HUES64 (cell line): ENCODE measurements around the gene ABCC3.
"Not testable (repeated sequence)": the region's sequence is repeated elsewhere in the genome, so short reads cannot be mapped to it uniquely, and the experiment has no call there.

Experiments
- H3K27ac ChIP-seq: 2 replicates; pipeline ENCODE4 v1.7.0; 2013; ENCODE audit warnings: low read depth, low read length, inconsistent platforms
- H3K27me3 ChIP-seq: 2 replicates; pipeline ENCODE4 v1.6.1; 2013; ENCODE audit warnings: mild to moderate bottlenecking, low read length; ENCODE audit not compliant: insufficient read depth
- H3K36me3 ChIP-seq: 2 replicates; pipeline ENCODE4 v1.6.1; 2013; ENCODE audit warnings: mild to moderate bottlenecking, low read length; ENCODE audit not compliant: insufficient read depth
- H3K4me1 ChIP-seq: 2 replicates; pipeline ENCODE4 v1.6.1; 2013; ENCODE audit warnings: mild to moderate bottlenecking, low read length, moderate library complexity; ENCODE audit not compliant: insufficient read depth
- H3K4me3 ChIP-seq: 2 replicates; pipeline ENCODE4 v1.5.1; 2013; ENCODE audit warnings: mild to moderate bottlenecking, low read length, moderate library complexity
- H3K9ac ChIP-seq: 2 replicates; pipeline ENCODE4 v1.6.1; 2013; ENCODE audit warnings: mild to moderate bottlenecking, low read depth, low read length
- H3K9me3 ChIP-seq: 2 replicates; pipeline ENCODE4 v1.6.1; 2013; ENCODE audit warnings: low read depth, low read length; ENCODE audit not compliant: insufficient read depth
- WGBS: fragments of 150-250, 120-280 bp; methylation state at CpG from one replicate; pipeline ENCODE4 v1.1.7; 2013; ENCODE audit warnings: missing lambda C conversion rate; 5-methylcytosine and 5-hydroxymethylcytosine counted together

ABCC3 gene

GRCh38 chr17:50672831-50673551 lies 38.3 kb downstream of the ABCC3 start:
- 94% methylated on average over 20 of the region's 20 CpGs for WGBS
- no peak overlapping the region for H3K4me3 ChIP-seq
- H3K36me3 ChIP-seq: no peaks in the 10 kb centered on the region
- no peak overlapping the region for H3K27ac ChIP-seq
- peaks cover 4% of the 10 kb centered on the region; the same call in 1 of the 2 replicates for H3K4me1 ChIP-seq
- no peak overlapping the region for H3K9ac ChIP-seq
- no peaks in the 10 kb centered on the region for H3K9me3 ChIP-seq
- no peaks in the 10 kb centered on the region for H3K27me3 ChIP-seq

- Histone ChIP-seq H3K27ac (no peak overlapping the region), H3K36me3 (no peaks in the 10 kb centered on the region), H3K9ac (no peak overlapping the region), H3K4me3 (no peak overlapping the region), H3K9me3 (no peaks in the 10 kb centered on the region), H3K27me3 (no peaks in the 10 kb centered on the region), H3K4me1 (no peaks in the 10 kb centered on the region)
- WGBS: 77% methylated on average over 3 of the region's 3 CpGs
Observed at GRCh38 chr17:50675190-50675589, 40.5 kb downstream of the ABCC3 start.

- H3K27ac ChIP-seq: no peak overlapping the region
- H3K36me3 ChIP-seq: no peaks in the 10 kb centered on the region
- H3K4me3 ChIP-seq: no peak overlapping the region
- H3K9ac ChIP-seq: no peak overlapping the region
- WGBS: 95% methylated on average over 7 of the region's 7 CpGs
- no peaks in the 10 kb centered on the region for H3K4me1 ChIP-seq
- no peaks in the 10 kb centered on the region for H3K9me3 ChIP-seq
- H3K27me3 ChIP-seq: no peaks in the 10 kb centered on the region
Observed at GRCh38 chr17:50675627-50676026, 40.9 kb downstream of the ABCC3 start.

- H3K9me3 ChIP-seq: no peaks in the 10 kb centered on the region
- no peak overlapping the region for H3K9ac ChIP-seq
- no peaks in the 10 kb centered on the region for H3K4me1 ChIP-seq
- H3K27ac ChIP-seq: no peak overlapping the region
- H3K27me3 ChIP-seq: no peaks in the 10 kb centered on the region
- WGBS: 92% methylated on average over 23 of the region's 24 CpGs
- no peaks in the 10 kb centered on the region for H3K36me3 ChIP-seq
- H3K4me3 ChIP-seq: no peak overlapping the region
Observed at GRCh38 chr17:50676065-50676975, 41.6 kb downstream of the ABCC3 start.

- 93% methylated on average over 12 of the region's 12 CpGs for WGBS
- no peaks in the 10 kb centered on the region for H3K9me3 ChIP-seq
- no peaks in the 10 kb centered on the region for H3K4me1 ChIP-seq
- no peak overlapping the region for H3K4me3 ChIP-seq
- no peak overlapping the region for H3K27ac ChIP-seq
- no peaks in the 10 kb centered on the region for H3K27me3 ChIP-seq
- no peaks in the 10 kb centered on the region for H3K36me3 ChIP-seq
- H3K9ac ChIP-seq: no peak overlapping the region
Observed at GRCh38 chr17:50677851-50678375, 43.2 kb downstream of the ABCC3 start.

GRCh38 chr17:50679008-50679544 lies 44.4 kb downstream of the ABCC3 start:
- WGBS: 94% methylated on average over 11 of the region's 11 CpGs
- H3K27me3 ChIP-seq: no peaks in the 10 kb centered on the region
- no peak overlapping the region for H3K9ac ChIP-seq
- H3K9me3 ChIP-seq: no peaks in the 10 kb centered on the region
- no peaks in the 10 kb centered on the region for H3K36me3 ChIP-seq
- H3K4me3 ChIP-seq: no peak overlapping the region
- H3K27ac ChIP-seq: no peak overlapping the region
- no peaks in the 10 kb centered on the region for H3K4me1 ChIP-seq

GRCh38 chr17:50680126-50680525 lies 45.4 kb downstream of the ABCC3 start:
- H3K9ac ChIP-seq: no peak overlapping the region
- no peak overlapping the region for H3K27ac ChIP-seq
- H3K36me3 ChIP-seq: no peaks in the 10 kb centered on the region
- H3K4me3 ChIP-seq: no peak overlapping the region
- H3K4me1 ChIP-seq: peaks cover 7% of the 10 kb centered on the region; the same call in 1 of the 2 replicates
- 92% methylated on average over 5 of the region's 5 CpGs for WGBS
- H3K27me3 ChIP-seq: no peaks in the 10 kb centered on the region
- no peaks in the 10 kb centered on the region for H3K9me3 ChIP-seq

GRCh38 chr17:50680543-50681262 lies 46.0 kb downstream of the ABCC3 start:
- H3K4me1 ChIP-seq, H3K27me3 ChIP-seq, H3K9me3 ChIP-seq, H3K27ac ChIP-seq, H3K9ac ChIP-seq, H3K4me3 ChIP-seq, H3K36me3 ChIP-seq: not testable (repeated sequence)
- WGBS: 89% methylated on average over 12 of the region's 12 CpGs

GRCh38 chr17:50681263-50682200 lies 46.9 kb downstream of the ABCC3 start:
- Histone ChIP-seq H3K4me1 (peaks cover 12% of the 10 kb centered on the region; the same call in 1 of the 2 replicates), H3K4me3 (no peak overlapping the region), H3K27me3 (no peaks in the 10 kb centered on the region), H3K9me3 (no peaks in the 10 kb centered on the region), H3K27ac (no peak overlapping the region), H3K36me3 (no peaks in the 10 kb centered on the region), H3K9ac (no peak overlapping the region)
- 78% methylated on average over 27 of the region's 27 CpGs for WGBS

- Histone ChIP-seq H3K27me3 (no peaks in the 10 kb centered on the region), H3K27ac (no peak overlapping the region), H3K36me3 (no peaks in the 10 kb centered on the region), H3K4me1 (peaks cover 13% of the 10 kb centered on the region; the same call in 1 of the 2 replicates), H3K9ac (no peak overlapping the region), H3K9me3 (no peaks in the 10 kb centered on the region), H3K4me3 (no peak overlapping the region)
- 98% methylated on average over 3 of the region's 3 CpGs for WGBS
Observed at GRCh38 chr17:50682441-50682840, 47.8 kb downstream of the ABCC3 start.
